Coronary artery (tissue), 2 donors: Measurements from ENCODE around the gene SLC2A10.

ENCODE experiments used
- DNase-seq: peaks from one replicate; pipeline ENCODE4 v3.0.0-alpha.2; 2017; ENCODE audit warnings: low spot score
- H3K27ac ChIP-seq, 2 donors: fragments of 200-600 bp; sonication (generic); one replicate each; pipeline ENCODE4 v1.5.1; 2016 to 2019
- H3K4me3 ChIP-seq: fragments of 200-600 bp; sonication (generic); 2 replicates; pipeline ENCODE4 v1.5.1; 2016; ENCODE audit warnings: mild to moderate bottlenecking, moderate library complexity
- TF ChIP-seq, protein P1 (sequence below): fragments of 200-600 bp; sonication (generic); IDR thresholded peaks from one replicate; pipeline ENCODE4 v1.5.1; 2019; ENCODE audit warnings: antibody characterized with exemption

SLC2A10 gene

DNA sequence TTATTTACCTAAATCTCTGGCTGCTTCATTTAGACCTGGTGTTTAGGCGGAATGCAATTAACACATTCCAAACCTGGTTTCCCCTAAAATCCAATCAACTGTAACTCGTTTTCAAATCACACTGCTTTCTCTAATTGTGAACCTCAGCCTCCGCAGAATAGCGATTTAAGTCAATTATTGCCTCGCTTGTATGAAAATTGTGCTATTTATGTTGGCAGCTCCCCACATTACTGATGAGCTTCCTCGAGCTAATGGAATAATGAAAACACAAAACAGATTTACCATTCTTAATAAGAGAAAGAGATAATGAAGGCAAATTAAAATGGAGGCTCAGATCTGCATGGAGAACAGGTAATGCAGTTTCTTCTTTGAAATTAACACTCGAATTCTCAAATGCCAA, 67.9 kb downstream of the SLC2A10 start:
- no peak for DNase-seq
- H3K27ac ChIP-seq = no peak overlapping the region
- H3K4me3 ChIP-seq = no peak overlapping the region
- TF ChIP-seq, protein P1, sequence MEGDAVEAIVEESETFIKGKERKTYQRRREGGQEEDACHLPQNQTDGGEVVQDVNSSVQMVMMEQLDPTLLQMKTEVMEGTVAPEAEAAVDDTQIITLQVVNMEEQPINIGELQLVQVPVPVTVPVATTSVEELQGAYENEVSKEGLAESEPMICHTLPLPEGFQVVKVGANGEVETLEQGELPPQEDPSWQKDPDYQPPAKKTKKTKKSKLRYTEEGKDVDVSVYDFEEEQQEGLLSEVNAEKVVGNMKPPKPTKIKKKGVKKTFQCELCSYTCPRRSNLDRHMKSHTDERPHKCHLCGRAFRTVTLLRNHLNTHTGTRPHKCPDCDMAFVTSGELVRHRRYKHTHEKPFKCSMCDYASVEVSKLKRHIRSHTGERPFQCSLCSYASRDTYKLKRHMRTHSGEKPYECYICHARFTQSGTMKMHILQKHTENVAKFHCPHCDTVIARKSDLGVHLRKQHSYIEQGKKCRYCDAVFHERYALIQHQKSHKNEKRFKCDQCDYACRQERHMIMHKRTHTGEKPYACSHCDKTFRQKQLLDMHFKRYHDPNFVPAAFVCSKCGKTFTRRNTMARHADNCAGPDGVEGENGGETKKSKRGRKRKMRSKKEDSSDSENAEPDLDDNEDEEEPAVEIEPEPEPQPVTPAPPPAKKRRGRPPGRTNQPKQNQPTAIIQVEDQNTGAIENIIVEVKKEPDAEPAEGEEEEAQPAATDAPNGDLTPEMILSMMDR = no peak

DNA sequence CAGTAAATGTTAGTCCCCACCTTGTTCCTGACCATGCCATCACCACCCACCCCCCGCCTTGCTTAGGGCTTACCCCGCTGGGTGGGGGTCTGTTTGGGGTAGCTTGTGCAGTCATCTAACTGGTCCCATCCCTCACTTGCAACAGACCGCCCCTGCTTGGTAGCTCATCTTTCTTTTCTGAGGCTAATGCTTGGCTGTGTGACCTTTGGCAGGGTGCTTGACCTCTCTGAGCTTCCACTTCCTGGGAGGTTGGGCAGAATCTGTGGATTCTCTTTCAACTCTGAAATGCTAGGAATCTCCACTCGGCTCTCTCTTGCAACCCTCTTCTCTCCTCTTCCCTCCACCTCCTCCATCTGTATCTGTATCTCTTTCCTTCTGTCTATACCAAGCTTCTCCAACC, 70.4 kb downstream of the SLC2A10 start:
- Histone ChIP-seq H3K27ac (no peak overlapping the region), H3K4me3 (no peak overlapping the region)
- DNase-seq = no peak
- TF ChIP-seq, protein P1 = no peak

DNA sequence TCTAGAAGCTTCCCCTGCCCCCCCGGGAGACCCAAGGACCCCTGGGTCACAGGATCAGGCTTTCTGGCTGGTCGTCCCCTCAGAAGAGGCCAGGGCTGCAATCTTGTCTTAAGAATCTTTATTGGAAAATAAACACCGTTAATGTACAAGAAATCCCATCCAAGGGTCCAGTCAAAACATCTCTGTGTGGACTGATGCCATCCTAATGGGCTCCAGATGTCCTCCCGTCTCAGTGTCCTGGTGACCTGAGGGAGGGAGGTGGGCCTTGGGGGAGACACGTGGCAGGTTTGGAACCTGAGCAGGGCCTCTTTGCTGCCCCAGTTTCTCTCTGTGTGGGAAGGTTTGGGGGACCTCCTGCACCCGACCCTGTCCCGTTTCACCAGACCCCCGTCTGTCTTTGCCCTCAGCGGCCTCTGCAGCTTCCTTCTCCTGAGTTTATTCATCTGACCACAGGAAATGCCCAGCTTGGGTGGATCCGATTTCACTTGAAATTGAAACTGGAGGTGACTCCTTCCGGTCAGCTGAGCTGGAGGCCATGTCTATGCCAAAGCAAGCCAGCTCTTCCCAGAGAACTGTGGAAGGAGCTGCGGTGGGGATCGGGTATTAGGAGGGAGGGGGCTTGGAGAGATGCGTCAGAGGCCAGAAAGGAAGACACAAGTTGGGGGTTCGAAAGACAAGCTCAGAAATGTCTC, 75.1 kb downstream of the SLC2A10 start:
- Histone ChIP-seq H3K4me3 (no peak overlapping the region), H3K27ac (no peak overlapping the region)
- TF ChIP-seq, protein P1 = no peak
- no peak for DNase-seq
